ENCODE results near the gene MAB21L2. TPM values are rescaled to one million over a fixed set of nuclear protein-coding genes. Genes with fewer than 3 reads are reported as not detected.
A peak's percentile ranks its signal among the peaks of the same experiment; 100 is the strongest.
"Not testable (repeated sequence)": the region's sequence is repeated elsewhere in the genome, so short reads cannot be mapped to it uniquely, and the experiment has no call there.

Gene MAB21L2
- polyA plus RNA-seq (2013): 0.03 and 0.04 TPM in 2 replicates

DNA sequence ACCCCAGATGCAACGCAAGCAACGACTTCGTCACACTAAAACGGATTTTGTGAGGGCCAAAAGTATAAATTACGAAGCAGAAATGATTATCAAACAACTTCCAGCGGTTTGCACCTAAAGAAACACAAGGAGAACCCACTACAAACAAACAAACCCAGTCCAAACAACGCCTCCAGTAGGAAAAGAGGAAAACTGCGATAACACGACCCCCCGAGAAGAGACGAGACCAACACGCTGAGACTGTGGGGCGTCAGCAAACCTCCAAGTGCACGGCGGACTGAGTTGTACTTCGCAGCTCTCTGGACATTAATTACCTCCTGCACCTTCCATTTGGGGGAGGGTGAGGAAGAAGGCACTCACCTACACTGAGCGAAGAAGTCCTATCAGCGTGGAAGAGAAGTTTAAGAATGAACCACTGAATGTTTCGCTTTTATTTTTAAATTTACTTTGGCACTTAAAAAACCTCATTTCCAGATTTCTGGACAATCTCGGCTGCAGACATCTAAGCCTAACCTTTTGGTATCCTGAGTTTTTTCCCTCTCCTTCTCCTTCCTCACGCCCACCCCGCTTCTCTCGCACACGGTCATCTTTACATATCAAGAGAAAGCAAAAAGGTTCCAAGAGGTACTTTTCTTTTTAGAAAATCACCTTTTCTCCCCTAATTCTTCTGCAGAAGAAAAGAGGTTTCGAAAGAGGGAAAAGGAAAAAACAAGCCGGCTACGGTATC, at the start of gene MAB21L2:
MAB21L2 (plus strand) TSS at position 6 of the 727 bp plus-strand sequence. CDS start 879 bp downstream, outside the sequence.
- no peak within 1 kb of the TSS for H2AFZ ChIP-seq (ENCODE audit: insufficient read depth, low read length, poor library complexity)
- DNase-seq: no peak
- no peaks in the 10 kb centered on the region for H3K9me3 ChIP-seq (ENCODE audit: insufficient read depth, low read depth, low read length)
- H3K79me2 ChIP-seq (ENCODE audit: control insufficient read depth, insufficient read depth, low read length, poor library complexity): no peaks in the 10 kb centered on the region
- no CpG with 5 or more reads among the region's 27 CpGs for WGBS (ENCODE audit: extremely low coverage, insufficient coverage, insufficient read length)
- H4K12ac ChIP-seq (ENCODE audit: low read depth, low read length): no peak within 1 kb of the TSS
- no peak within 1 kb of the TSS for H3K4ac ChIP-seq (ENCODE audit: low read depth, low read length)
- no peak within 1 kb of the TSS for H3K18ac ChIP-seq (ENCODE audit: low read length)
- H2AK5ac ChIP-seq (ENCODE audit: low read length): no peak within 1 kb of the TSS
- peaks cover 8 to 17% of the 10 kb centered on the region in 2 experiments for H3K4me1 ChIP-seq (ENCODE audit: control insufficient read depth in 1 of 2, insufficient read depth in 2 of 2, low read length in 2 of 2)
- H3K27ac ChIP-seq (ENCODE audit: low read depth, low read length): no peak within 1 kb of the TSS
- no peaks in the 10 kb centered on the region for H3K79me1 ChIP-seq (ENCODE audit: low read length)
- no peak within 1 kb of the TSS for H3K14ac ChIP-seq (ENCODE audit: low read length)
- peak within 1 kb of the TSS; percentile 52 for H3K4me3 ChIP-seq (ENCODE audit: low read depth, low read length)
- H3K9ac ChIP-seq (ENCODE audit: low read length): no peak within 1 kb of the TSS
- peaks cover 19% of the 10 kb centered on the region for H3K27me3 ChIP-seq (ENCODE audit: insufficient read depth, low read length)
- peak within 1 kb of the TSS; percentile 82 for H3K4me2 ChIP-seq (ENCODE audit: low read length)
- H2BK12ac ChIP-seq (ENCODE audit: low read length): no peak within 1 kb of the TSS
- H4K8ac ChIP-seq (ENCODE audit: low read depth, low read length): no peak within 1 kb of the TSS
- no peak within 1 kb of the TSS for H2BK120ac ChIP-seq (ENCODE audit: insufficient read depth, low read length, poor library complexity)
- H2BK5ac ChIP-seq (ENCODE audit: low read depth, low read length, poor library complexity): no peak within 1 kb of the TSS
- no peak within 1 kb of the TSS for H4K91ac ChIP-seq (ENCODE audit: low read depth, low read length)
- H3K23ac ChIP-seq (ENCODE audit: low read length): no peak within 1 kb of the TSS
- H3K36me3 ChIP-seq (ENCODE audit: control insufficient read depth in 1 of 2, insufficient read depth in 2 of 2, low read length in 2 of 2): no peaks in the 10 kb centered on the region

DNA sequence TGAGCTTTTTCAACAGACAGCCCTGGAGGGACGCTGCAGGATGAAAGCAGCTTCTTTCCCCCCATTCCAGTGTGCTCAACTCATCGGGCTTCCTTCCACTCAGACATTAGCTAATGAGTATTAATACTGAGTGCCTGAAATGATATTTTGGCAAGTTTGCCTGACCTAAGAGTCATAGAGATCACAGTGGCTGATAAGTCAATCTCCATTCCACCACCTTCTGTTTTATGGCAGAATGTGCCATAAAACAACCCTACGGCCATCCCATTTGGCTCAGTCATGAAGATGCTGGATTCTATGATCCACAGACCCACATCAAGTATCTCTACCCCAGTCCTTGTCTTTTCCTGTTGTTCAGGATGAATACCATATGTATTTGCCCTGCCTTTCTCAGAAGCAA, 48.3 kb upstream of the MAB21L2 start:
- Histone ChIP-seq H3K27me3 (ENCODE audit: insufficient read depth, low read length) (no peaks in the 10 kb centered on the region), H3K9ac (ENCODE audit: low read length) (no peak overlapping the region), H4K12ac (ENCODE audit: low read depth, low read length) (no peak overlapping the region), H4K91ac (ENCODE audit: low read depth, low read length) (no peak overlapping the region), H3K79me2 (ENCODE audit: control insufficient read depth, insufficient read depth, low read length, poor library complexity) (no peaks in the 10 kb centered on the region), H3K4ac (ENCODE audit: low read depth, low read length) (no peak overlapping the region), H4K8ac (ENCODE audit: low read depth, low read length) (no peak overlapping the region), H3K27ac (ENCODE audit: low read depth, low read length) (no peak overlapping the region), H3K18ac (ENCODE audit: low read length) (no peak overlapping the region), H2AFZ (ENCODE audit: insufficient read depth, low read length, poor library complexity) (no peak overlapping the region), H2BK120ac (ENCODE audit: insufficient read depth, low read length, poor library complexity) (no peak overlapping the region), H3K4me2 (ENCODE audit: low read length) (no peak overlapping the region), H3K14ac (ENCODE audit: low read length) (no peak overlapping the region), H3K36me3 (ENCODE audit: control insufficient read depth in 1 of 2, insufficient read depth in 2 of 2, low read length in 2 of 2) (no peaks in the 10 kb centered on the region), H3K9me3 (ENCODE audit: insufficient read depth, low read depth, low read length) (no peaks in the 10 kb centered on the region), H2BK5ac (ENCODE audit: low read depth, low read length, poor library complexity) (no peak overlapping the region), H2BK12ac (ENCODE audit: low read length) (no peak overlapping the region), H3K23ac (ENCODE audit: low read length) (no peak overlapping the region), H2AK5ac (ENCODE audit: low read length) (no peak overlapping the region), H3K4me1 (ENCODE audit: control insufficient read depth in 1 of 2, insufficient read depth in 2 of 2, low read length in 2 of 2) (no peaks in the 10 kb centered on the region), H3K79me1 (ENCODE audit: low read length) (no peaks in the 10 kb centered on the region), H3K4me3 (ENCODE audit: low read depth, low read length) (no peak overlapping the region)
- DNase-seq: peak in 1 of 2 donors; percentile 23
- no CpG with 5 or more reads among the region's 3 CpGs for WGBS (ENCODE audit: extremely low coverage, insufficient coverage, insufficient read length)

DNA sequence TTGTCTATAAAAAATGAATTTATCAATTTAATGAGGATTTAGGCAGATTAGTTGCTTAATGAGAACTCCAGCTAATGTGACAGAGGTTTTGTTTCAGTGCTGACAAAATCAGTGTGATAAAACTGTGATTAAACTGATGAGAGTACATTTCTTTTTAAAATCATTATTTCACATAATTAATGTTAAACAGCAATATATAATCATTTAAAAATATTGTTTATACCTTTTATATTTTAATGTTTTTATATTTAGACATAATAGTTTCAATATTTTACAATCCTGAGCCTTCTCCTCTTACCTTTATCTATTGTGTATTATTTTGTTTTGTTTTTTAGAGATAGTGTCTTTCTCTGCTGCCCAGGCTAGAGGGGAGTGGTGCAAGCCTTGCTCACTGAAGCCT, 47.1 kb upstream of the MAB21L2 start:
- H2AFZ ChIP-seq (ENCODE audit: insufficient read depth, low read length, poor library complexity): no peak overlapping the region
- H4K91ac ChIP-seq (ENCODE audit: low read depth, low read length): no peak overlapping the region
- no peak overlapping the region for H3K27ac ChIP-seq (ENCODE audit: low read depth, low read length)
- H2BK5ac ChIP-seq (ENCODE audit: low read depth, low read length, poor library complexity): no peak overlapping the region
- DNase-seq: no peak
- no peak overlapping the region for H3K9ac ChIP-seq (ENCODE audit: low read length)
- H3K18ac ChIP-seq (ENCODE audit: low read length): no peak overlapping the region
- no peak overlapping the region for H3K14ac ChIP-seq (ENCODE audit: low read length)
- H2AK5ac ChIP-seq (ENCODE audit: low read length): no peak overlapping the region
- no peak overlapping the region for H3K4me3 ChIP-seq (ENCODE audit: low read depth, low read length)
- no peak overlapping the region for H3K4me2 ChIP-seq (ENCODE audit: low read length)
- H2BK120ac ChIP-seq (ENCODE audit: insufficient read depth, low read length, poor library complexity): no peak overlapping the region
- no peak overlapping the region for H3K23ac ChIP-seq (ENCODE audit: low read length)
- no peak overlapping the region for H2BK12ac ChIP-seq (ENCODE audit: low read length)
- H4K8ac ChIP-seq (ENCODE audit: low read depth, low read length): no peak overlapping the region
- no peaks in the 10 kb centered on the region for H3K4me1 ChIP-seq (ENCODE audit: control insufficient read depth in 1 of 2, insufficient read depth in 2 of 2, low read length in 2 of 2)
- no peak overlapping the region for H4K12ac ChIP-seq (ENCODE audit: low read depth, low read length)
- H3K27me3 ChIP-seq (ENCODE audit: insufficient read depth, low read length): no peaks in the 10 kb centered on the region
- no peaks in the 10 kb centered on the region for H3K36me3 ChIP-seq (ENCODE audit: control insufficient read depth in 1 of 2, insufficient read depth in 2 of 2, low read length in 2 of 2)
- H3K4ac ChIP-seq (ENCODE audit: low read depth, low read length): no peak overlapping the region
- H3K79me1 ChIP-seq (ENCODE audit: low read length): no peaks in the 10 kb centered on the region
- H3K9me3 ChIP-seq (ENCODE audit: insufficient read depth, low read depth, low read length): no peaks in the 10 kb centered on the region
- no peaks in the 10 kb centered on the region for H3K79me2 ChIP-seq (ENCODE audit: control insufficient read depth, insufficient read depth, low read length, poor library complexity)

DNA sequence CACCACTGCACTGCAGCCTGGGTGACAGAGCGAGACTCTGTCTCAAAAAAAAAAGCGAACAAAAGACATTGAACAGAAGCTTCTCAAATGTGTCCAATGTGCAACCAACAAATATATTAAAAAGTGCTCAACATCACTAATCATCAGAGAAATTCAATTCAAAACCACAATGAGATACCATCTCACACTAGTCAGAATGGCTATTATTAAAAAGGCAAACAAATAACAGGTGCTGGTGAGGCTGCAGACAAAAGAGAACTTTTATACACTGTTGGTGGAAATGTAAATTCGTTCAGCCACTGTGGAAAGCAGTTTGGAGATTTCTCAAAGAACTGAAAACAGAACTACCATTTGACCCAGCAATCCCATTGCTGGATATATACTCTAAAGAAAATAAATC, 44.0 kb upstream of the MAB21L2 start:
- H3K4me2 ChIP-seq (ENCODE audit: low read length); H2AK5ac ChIP-seq (ENCODE audit: low read length); H3K4me3 ChIP-seq (ENCODE audit: low read depth, low read length); H3K27ac ChIP-seq (ENCODE audit: low read depth, low read length); H3K23ac ChIP-seq (ENCODE audit: low read length); H3K79me2 ChIP-seq (ENCODE audit: control insufficient read depth, insufficient read depth, low read length, poor library complexity); H2BK5ac ChIP-seq (ENCODE audit: low read depth, low read length, poor library complexity); H4K91ac ChIP-seq (ENCODE audit: low read depth, low read length); H4K8ac ChIP-seq (ENCODE audit: low read depth, low read length); H3K9ac ChIP-seq (ENCODE audit: low read length); DNase-seq; H3K36me3 ChIP-seq (ENCODE audit: control insufficient read depth in 1 of 2, insufficient read depth in 2 of 2, low read length in 2 of 2); H3K79me1 ChIP-seq (ENCODE audit: low read length); H3K4ac ChIP-seq (ENCODE audit: low read depth, low read length); H4K12ac ChIP-seq (ENCODE audit: low read depth, low read length); H3K9me3 ChIP-seq (ENCODE audit: insufficient read depth, low read depth, low read length); H3K14ac ChIP-seq (ENCODE audit: low read length); H2BK12ac ChIP-seq (ENCODE audit: low read length); H2BK120ac ChIP-seq (ENCODE audit: insufficient read depth, low read length, poor library complexity); H2AFZ ChIP-seq (ENCODE audit: insufficient read depth, low read length, poor library complexity); H3K4me1 ChIP-seq (ENCODE audit: control insufficient read depth in 1 of 2, insufficient read depth in 2 of 2, low read length in 2 of 2); H3K18ac ChIP-seq (ENCODE audit: low read length); H3K27me3 ChIP-seq (ENCODE audit: insufficient read depth, low read length): not testable (repeated sequence)
- WGBS (ENCODE audit: extremely low coverage, insufficient coverage, insufficient read length): no CpG with 5 or more reads among the region's 3 CpGs
